Stimulated activated CD4-positive, alpha-beta T cell treated with anti-CD3 and anti-CD28 coated beads, Interleukin-12 subunit alpha, Interleukin-12 subunit beta, amount 100 ng/mL, for 48 hours (primary cell): ENCODE measurements around the gene NTMT2.
"Not testable (repeated sequence)": the region's sequence is repeated elsewhere in the genome, so short reads cannot be mapped to it uniquely, and the experiment has no call there.

ENCODE experiments used
- DNase-seq, 3 donors: peaks; one replicate each; pipeline ENCODE4 v3.0.0-alpha.2; 2020; ENCODE audit warnings: low read depth in 2 of 3, low spot score in 1 of 3

Gene NTMT2

GRCh38 chr1:170145770-170146676, at the start of gene NTMT2:
TSS of gene NTMT2 (plus strand) at chr1:170145959. CDS start at chr1:170146108, 149 bp downstream.
- no peak for DNase-seq

- no peak for DNase-seq
Measured at GRCh38 chr1:170095976-170096748, 49.6 kb upstream of the NTMT2 start.

DNA sequence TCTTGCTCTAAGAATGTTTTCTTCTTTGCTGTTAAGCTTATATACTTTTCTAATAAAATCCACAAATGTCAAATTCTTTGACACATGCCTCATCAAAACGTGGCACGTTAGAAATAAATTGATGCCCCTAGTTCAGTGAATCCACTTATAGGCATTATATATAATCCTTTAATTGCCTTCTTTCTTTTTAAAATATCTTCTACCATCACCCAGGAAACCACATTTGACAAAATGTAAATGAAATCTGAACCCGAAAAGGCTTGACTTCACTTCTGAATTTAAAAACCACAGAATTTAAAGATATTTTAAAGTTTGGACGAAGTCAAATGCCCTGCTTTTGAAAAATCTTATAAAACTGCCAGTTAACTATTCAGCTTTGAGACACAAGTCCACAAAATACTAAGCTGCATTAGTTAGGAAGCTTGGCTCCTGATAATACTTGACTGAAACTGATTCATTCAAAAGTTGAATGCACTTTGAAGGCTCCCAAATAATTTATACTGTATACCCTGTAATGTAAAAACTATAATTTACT, 48.9 kb upstream of the NTMT2 start:
- no peak for DNase-seq

DNA sequence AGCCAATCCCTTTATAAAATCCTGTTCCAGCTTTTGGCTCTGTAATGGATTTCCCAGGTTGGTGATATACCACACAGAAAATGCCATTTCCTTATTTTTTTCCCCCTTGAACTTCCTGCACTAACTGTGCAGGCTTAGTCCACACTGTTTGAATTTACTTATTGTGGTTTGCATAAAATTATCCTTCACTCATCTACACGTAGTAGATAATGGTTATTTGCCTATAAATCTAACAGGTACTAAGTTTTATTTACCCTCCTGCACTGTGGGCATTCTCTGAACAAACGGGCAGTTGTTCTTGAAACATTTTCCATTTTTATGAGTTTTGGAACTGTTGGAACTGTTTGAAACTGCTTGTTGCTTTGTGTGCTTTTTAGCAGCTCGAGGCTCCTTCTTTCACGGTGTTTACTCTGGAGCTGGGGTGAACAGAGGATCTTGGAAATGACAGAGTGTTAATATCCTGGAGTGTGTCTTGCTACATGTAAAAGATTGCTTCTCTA, 48.3 kb upstream of the NTMT2 start:
- no peak for DNase-seq

GRCh38 chr1:170113140-170113539, 32.6 kb upstream of the NTMT2 start:
- DNase-seq: not testable (repeated sequence)

- no peak for DNase-seq
Measured at GRCh38 chr1:170114906-170115305, 30.9 kb upstream of the NTMT2 start.

- DNase-seq: no peak
Measured at GRCh38 chr1:170122366-170122765, 23.4 kb upstream of the NTMT2 start.

DNA sequence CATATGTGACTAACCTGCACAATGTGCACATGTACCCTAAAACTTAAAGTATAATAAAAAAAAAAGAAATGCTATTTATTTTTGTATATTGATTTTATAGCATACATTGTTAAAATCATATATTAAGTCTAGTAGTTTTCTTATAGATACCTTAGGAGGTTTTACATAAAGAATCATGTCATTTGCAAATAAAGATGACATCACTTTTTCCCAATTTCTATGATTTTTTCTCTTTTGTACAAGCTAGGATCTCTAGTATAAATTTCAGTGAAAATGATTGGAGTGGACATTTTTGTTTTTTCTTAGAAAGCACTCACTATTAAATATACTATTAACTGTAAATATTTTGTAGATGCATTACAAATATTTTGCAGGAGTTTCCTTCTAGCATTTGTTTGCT, 20.5 kb upstream of the NTMT2 start:
- DNase-seq: no peak

DNA sequence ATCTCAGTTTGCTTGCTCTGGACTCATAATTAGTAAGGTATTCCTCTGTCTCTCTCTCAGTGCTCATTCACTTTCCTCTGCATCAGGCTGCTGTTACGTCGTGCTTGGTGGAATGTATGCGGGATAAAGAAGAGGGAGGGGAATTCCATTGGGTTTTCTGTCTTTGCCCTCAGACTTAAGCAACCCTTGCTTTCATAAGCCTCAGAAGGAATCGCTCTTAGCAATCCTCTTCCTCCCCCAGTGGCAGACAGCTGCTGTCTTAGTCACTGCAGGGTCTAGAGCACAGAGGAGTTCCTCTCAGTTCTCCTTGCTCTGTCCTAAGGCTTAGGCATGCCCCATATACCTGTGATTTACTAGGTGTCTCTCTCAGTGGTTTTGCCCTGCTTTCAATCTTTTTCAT, 19.1 kb upstream of the NTMT2 start:
- no peak for DNase-seq

- DNase-seq: no peak
Measured at GRCh38 chr1:170131450-170131849, 14.3 kb upstream of the NTMT2 start.

- DNase-seq: no peak
Measured at GRCh38 chr1:170131984-170132383, 13.8 kb upstream of the NTMT2 start.

GRCh38 chr1:170133766-170134495, 11.8 kb upstream of the NTMT2 start:
- no peak for DNase-seq

GRCh38 chr1:170134521-170134920, 11.2 kb upstream of the NTMT2 start:
- no peak for DNase-seq

- no peak for DNase-seq
Measured at GRCh38 chr1:170140371-170140770, 5.4 kb upstream of the NTMT2 start.

DNA sequence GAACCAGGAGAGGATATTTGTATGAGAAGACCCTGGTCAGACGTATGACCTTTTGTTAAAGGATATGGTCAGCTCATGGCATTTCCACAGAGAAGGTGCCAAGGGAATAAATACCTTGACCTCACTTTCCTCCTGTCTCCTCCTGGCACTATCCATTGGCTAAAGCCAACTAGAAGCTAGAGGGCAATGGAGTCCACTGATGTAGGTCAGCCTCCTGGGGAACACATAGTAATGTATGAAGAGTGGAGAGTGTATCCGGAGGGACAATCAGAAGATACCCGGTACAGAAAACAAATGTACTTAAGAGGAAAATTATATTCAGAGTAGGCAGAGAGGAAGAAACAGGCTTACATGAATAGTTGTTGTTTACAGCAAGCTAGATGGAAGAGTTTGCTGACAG, 698 bp upstream of the NTMT2 start:
- no peak for DNase-seq

DNA sequence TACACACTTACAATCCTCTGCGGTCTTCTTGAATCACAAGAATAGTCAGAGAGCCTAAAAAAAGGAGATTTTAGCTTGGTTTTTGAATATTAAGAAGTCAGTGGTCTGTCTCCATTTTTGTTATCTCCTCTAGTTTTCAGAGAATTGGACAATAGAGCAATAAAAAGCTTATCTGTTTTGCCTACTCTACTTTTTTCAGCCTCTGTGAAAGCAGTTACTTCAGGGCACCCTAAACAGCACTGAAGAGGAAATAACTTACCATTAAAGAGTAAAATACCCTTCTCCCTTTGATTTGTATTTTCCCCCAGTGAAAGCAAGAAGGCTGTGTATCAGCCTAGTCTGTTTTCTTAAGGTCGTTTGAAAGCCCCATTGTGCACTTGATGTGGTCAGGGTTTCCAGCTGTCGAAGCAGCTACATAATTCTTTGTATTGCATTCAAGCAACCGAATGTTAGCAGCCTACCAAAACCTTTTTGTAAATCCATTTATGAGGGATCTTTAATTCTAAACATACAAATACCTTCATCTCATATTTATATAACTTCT, 1.0 kb downstream of the NTMT2 start:
- DNase-seq: no peak

DNA sequence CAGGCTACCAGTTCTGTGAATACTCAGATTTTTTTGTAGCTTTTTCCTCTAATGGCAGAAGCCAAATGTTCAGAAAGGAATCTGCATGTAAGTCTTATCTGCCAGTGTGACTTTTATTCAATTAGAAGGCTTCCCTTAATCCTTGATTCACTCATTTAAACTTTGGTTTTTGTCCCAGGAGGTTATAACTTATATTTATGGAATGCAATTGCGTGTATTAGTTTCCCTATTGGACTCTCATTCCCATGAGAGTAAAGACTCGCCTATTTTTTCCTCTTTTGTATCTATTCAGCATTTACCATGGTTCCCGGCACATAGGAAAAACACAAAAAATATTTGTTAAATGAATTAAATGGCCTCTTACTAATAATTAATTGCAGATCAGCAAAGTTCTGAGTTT, 3.5 kb downstream of the NTMT2 start:
- no peak for DNase-seq

GRCh38 chr1:170150016-170150415, 4.3 kb downstream of the NTMT2 start:
- no peak for DNase-seq

DNA sequence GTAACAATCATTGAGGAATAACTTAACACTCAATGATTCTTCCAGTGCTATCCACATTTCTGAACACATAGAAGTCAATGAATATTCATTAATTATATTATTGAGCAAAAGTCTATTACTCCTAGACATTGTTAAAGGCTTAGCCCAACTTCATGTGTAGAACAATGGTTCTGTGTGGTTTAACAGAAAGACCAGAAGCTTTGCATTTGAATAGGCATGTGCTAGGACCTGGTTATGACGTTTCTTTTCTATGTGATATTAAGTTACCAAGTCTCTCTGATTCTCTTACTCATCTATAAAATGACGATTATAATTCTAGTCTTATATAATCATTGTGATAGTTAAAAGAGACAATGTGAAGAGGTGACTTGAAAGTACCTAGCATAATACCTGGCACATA, 5.2 kb downstream of the NTMT2 start:
- DNase-seq: no peak

- DNase-seq: no peak
Measured at GRCh38 chr1:170153417-170153816, 7.7 kb downstream of the NTMT2 start.

- DNase-seq: no peak
Measured at GRCh38 chr1:170155055-170155454, 9.3 kb downstream of the NTMT2 start.
